Stimulated activated naive CD8-positive, alpha-beta T cell treated with anti-CD3 and anti-CD28 coated beads, Interleukin-15, Interleukin-2, amounts not matched to agents 100 U/mL and 50 U/mL, for 24 hours (primary cell): Measurements from ENCODE around the gene LYVE1.

Experiments used
- ATAC-seq: fragments of 150-1000 bp; cut with Tn5 transposase; one replicate; pipeline ENCODE4 v1.10.0; 2021
- DNase-seq: peaks from one replicate; pipeline ENCODE4 v3.0.0; 2021

The LYVE1 gene

DNA sequence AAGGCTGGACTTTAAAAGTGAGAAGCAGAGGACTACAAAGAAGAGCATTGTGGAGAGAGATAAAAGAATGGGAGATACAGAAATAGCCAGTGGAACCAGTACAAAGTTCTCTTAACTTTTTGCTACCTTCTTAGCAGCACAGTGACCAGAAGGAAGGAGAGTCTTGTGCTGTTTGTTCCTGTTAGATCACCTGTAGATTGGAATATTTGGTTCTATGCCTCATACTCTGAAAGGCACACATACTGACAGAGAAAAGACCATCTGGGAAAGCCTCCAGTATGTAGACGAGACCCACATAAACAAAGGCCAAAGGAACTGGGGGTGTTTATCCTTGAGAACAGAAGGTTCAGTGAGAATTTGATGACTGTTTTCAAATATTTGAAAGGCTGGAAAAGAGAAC lies 46.2 kb downstream of the LYVE1 start:
- ATAC-seq (no peak), DNase-seq (no peak)

DNA sequence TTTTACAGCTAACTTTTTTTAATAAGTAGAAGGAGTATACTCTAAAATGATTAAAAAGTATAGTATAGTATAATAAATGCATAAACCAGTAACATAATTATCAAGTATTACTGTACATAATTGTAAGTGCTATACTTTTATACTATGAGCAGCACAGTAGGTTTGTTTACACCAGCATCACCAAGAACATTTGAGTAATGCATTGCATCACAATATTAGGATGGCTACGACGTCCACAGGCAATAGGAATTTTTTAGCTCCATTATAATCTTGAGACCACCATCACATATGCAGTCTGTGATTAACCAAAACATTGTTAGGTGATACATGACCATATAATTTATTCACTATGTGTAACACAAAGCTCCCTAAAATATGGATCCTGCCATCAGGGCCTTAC lies 47.9 kb downstream of the LYVE1 start:
- ATAC-seq (no peak), DNase-seq (no peak)

DNA sequence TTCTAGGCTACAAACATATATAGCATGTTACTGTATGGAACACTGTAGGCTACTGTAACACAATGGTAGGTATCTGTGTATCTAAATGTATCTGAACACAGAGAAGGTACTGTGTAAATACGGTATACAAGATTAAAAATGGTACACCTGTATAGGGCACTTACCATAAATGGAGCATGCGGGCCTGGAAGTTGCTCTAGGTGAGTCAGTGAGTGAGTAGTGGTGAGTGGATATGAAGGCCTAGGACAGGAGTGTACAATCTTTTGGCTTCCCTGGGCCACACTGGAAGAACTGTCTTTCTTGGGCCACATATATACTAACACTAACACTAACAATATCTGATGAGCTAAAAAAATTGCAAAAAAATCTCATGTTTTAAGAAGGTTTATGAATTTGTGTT lies 48.8 kb downstream of the LYVE1 start:
- DNase-seq (no peak), ATAC-seq (no peak)

DNA sequence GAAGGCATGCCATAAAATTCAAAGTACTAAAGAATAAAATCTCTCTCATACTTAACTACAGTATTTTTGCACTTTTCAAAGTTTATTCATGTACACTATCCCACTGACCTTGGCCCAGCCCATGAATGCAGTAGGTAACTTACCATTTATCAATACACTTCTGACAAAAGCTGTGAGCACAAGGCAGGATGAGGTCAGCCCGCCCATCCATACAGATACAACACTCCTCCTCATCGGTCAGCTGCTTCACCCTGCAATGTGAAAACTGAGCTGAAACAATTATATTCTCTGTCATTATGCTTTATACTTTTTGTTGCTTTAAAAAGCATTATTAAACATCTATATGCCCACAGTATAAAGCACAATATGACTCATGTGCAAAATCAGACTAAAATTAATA lies 49.6 kb downstream of the LYVE1 start:
- ATAC-seq (no peak), DNase-seq (no peak)

DNA sequence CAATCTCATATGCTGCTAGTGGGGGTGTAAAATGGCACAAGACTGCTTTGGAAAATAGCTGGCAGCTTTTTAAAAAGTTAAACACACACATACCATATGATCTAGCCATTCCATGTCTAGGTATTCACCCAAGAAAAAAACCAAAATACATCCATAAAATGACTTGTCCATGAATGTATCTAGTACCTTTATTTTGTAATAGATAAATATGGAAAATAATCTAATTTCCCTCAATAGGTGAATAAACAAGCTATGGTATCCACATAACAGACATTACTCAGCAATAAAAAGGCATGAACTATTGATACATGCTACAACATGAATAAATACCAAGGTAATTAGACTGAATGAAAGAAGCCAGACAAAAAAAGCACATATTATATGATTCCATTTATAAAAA lies 50.3 kb downstream of the LYVE1 start:
- DNase-seq (no peak), ATAC-seq (no peak)

DNA sequence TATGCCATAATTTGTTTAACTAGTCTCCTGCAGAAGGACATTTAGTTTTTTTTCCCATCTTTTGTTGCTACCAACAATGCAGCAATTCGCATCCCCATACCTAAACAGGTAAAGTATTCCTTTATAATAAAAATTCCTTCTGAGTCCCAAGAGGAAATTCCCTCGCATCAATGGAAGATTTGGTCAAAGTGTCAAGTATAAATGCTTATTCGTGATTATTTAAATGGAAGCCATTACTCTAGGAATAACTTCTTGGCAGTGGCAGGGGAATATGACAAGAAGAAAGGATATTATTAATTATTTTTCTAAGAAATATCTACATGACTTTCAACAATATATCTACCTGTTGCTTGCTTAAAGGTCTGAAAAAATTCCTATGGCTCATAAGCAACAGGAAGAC lies 53.0 kb downstream of the LYVE1 start:
- ATAC-seq (no peak), DNase-seq (no peak)

DNA sequence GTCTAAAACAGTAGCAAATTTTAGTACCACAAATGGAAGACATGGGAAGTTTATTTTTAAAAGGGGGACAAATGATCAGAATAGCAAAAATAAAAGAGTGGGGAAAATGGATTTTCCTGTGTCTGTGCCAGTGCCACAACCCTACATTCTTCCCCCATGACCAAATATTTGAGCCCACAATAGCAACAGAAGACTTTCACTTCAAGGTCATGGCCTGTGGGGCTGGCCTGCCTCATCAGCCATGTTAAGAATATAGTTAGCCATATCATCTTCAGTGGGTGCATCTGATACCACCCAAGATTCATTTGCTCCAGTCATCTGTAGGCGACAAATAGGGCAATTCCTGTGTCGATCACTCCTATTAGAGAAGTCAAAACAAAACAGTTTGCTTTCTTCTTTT lies 53.8 kb downstream of the LYVE1 start:
- ATAC-seq (no peak), DNase-seq (no peak)

DNA sequence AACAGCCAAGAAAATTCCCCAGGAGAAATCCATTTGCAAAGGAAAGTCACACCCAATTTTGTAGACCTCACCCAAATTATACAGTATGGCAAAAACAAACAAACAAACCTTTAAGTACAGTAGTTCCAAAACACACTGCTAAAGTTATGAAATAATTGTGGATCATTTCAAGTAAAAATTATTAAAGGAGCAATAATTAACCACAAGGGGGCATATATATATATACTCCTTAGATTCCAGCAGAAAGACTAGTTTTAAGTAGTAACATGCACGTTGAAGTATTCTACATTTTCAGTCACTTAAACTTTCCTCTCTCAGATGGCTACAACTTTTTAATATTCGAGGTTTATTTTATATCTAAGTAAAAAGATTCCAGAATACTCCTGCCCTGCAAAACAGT lies 54.3 kb downstream of the LYVE1 start:
- no peak for ATAC-seq

DNA sequence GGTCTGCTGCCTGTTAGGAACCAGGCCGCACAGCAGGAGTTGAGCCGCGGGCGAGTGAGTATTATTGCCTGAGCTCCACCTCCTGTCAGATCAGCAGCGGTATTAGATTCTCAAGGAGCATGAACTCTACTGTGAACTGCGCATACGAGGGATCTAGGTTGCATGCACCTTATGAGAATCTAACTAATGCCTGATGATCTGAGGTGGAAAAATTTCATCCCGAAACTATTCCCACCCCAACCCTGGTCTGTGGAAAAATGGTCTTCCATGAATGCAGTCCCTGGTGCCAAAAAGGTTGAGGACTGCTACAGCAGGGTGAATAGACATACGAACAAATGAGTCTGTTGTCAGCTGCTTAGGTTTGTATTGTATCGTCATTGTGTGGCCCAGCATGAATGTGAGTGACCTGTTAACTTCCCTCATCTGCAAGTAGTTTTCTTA lies 57.3 kb downstream of the LYVE1 start:
- ATAC-seq (no peak), DNase-seq (no peak)

More for the DNA sequence above, 54.3 kb downstream of the LYVE1 start:
- DNase-seq, result no peak
